GM10248 (cell line): Measurements from ENCODE around the gene CEBPA.

Experiments used
- CTCF ChIA-PET: fragments of 300-600 bp; sonication (Branson Sonifier 250); formaldehyde crosslinking; extraction: SDS; loops from one replicate; lab custom pipeline; 2021; ENCODE audit warnings: antibody characterized with exemption; lab: Yijun Ruan, JAX
- POLR2A ChIA-PET: fragments of 350-650 bp; sonication (Branson Sonifier 250); formaldehyde crosslinking; extraction: SDS; loops from one replicate; lab custom pipeline; 2020; ENCODE audit warnings: antibody characterized with exemption; lab: Yijun Ruan, JAX
- DNase-seq: peaks from one replicate; pipeline ENCODE4 v3.0.0; 2012; ENCODE audit errors: extremely low spot score
- TF ChIP-seq, protein P1 (sequence below): IDR thresholded peaks from 2 replicates; pipeline ENCODE4 v1.5.1; 2012; ENCODE audit warnings: mild to moderate bottlenecking, low read depth; ENCODE audit errors: extremely low read depth, missing control alignments, control extremely low read depth

Gene CEBPA

GRCh38 chr19:33302974-33303790 lies 848 bp upstream of the CEBPA start:
- DNase-seq: no peak
- ChIA-PET POLR2A (no interaction called here), CTCF (interaction anchor here (0.7 to 1.5 kb wide), 3 partner anchors 19 to 103 kb away, joined by 3 to 4 read pairs (median 4); no protein-coding TSS in a partner anchor)
- TF ChIP-seq, protein P1, sequence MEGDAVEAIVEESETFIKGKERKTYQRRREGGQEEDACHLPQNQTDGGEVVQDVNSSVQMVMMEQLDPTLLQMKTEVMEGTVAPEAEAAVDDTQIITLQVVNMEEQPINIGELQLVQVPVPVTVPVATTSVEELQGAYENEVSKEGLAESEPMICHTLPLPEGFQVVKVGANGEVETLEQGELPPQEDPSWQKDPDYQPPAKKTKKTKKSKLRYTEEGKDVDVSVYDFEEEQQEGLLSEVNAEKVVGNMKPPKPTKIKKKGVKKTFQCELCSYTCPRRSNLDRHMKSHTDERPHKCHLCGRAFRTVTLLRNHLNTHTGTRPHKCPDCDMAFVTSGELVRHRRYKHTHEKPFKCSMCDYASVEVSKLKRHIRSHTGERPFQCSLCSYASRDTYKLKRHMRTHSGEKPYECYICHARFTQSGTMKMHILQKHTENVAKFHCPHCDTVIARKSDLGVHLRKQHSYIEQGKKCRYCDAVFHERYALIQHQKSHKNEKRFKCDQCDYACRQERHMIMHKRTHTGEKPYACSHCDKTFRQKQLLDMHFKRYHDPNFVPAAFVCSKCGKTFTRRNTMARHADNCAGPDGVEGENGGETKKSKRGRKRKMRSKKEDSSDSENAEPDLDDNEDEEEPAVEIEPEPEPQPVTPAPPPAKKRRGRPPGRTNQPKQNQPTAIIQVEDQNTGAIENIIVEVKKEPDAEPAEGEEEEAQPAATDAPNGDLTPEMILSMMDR: no peak

DNA sequence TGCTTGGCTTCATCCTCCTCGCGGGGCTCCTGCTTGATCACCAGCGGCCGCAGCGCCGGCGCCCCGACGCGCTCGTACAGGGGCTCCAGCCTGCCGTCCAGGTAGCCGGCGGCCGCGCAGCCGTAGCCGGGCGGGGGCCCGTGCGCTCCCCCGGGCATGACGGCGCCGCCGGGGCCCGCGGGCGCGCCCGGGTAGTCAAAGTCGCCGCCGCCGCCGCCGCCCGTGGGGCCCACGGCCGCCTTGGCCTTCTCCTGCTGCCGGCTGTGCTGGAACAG lies 497 bp downstream of the CEBPA start:
- ChIA-PET CTCF (interaction anchor here (0.6 to 1.8 kb wide), 4 partner anchors 10 to 105 kb away, joined by 3 to 4 read pairs (median 4); no protein-coding TSS in a partner anchor), POLR2A (no interaction called here)
- TF ChIP-seq, protein P1: no peak
- DNase-seq: no peak

DNA sequence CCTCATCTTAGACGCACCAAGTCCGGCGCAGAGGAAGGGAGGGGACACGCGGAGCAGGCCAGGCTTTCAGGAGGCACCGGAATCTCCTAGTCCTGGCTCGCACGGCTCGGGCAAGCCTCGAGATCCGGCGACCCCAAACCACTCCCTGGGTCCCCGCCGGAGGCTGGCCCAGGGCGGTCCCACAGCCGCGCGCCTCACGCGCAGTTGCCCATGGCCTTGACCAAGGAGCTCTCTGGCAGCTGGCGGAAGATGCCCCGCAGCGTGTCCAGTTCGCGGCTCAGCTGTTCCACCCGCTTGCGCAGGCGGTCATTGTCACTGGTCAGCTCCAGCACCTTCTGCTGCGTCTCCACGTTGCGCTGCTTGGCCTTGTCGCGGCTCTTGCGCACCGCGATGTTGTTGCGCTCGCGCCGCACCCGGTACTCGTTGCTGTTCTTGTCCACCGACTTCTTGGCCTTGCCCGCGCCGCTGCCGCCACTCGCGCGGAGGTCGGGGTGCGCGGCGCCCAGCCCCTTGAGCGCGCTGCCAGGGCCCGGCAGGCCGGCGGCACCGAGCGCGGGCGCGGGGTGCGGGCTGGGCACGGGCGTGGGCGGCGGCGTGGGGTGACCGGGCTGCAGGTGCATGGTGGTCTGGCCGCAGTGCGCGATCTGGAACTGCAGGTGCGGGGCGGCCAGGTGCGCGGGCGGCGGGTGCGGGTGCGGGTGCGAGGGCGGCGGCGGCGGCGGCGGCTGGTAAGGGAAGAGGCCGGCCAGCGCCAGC lies 1.0 kb downstream of the CEBPA start:
- CTCF ChIA-PET: interaction anchor here (1.3 to 1.8 kb wide), 2 partner anchors 9 to 21 kb away, joined by 3 to 4 read pairs; no protein-coding TSS in a partner anchor
- no peak for DNase-seq
- TF ChIP-seq, protein P1: no peak
- POLR2A ChIA-PET: no interaction called here

- POLR2A ChIA-PET: no interaction called here
Measured at GRCh38 chr19:33300894-33301143, 1.5 kb downstream of the CEBPA start.

DNA sequence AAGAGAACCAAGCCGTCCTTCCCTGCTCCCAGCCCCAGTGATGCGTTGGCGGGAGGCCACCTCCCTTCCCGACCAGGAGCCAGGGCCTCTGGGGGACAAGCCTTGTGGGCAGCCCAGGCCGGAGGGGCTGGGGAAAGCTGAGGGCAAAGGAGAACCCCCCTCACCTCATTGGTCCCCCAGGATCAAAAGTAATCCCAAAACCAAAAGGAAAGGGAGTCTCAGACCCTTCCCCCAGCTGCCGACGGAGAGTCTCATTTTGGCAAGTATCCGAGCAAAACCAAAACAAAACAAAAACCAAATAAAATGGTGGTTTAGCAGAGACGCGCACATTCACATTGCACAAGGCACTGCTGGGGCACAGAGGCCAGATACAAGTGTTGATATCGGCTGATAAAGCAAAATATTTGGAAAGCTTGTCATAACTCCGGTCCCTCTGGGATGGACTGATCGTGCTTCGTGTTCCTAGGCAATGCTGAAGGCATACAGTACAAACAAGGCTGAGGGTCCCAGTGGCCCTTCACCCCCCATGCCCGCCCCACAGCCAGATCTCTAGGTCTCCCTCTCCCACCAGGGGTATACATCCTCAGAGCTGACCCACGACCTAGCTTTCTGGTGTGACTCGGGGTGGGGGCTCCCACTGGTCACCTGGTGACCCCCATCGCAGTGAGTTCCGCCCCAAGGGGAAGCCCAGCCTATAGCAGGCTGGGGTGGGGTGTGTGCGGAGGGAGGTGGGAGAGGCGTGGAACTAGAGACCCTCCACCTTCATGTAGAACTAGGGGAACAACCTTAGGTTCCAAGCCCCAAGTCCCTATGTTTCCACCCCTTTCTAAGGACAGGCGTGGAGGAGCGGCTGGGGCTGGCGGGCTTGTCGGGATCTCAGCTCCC lies 2.1 kb downstream of the CEBPA start:
- POLR2A ChIA-PET: no interaction called here
- DNase-seq: no peak
- CTCF ChIA-PET: interaction anchor here (1.3 to 1.8 kb wide), 2 partner anchors 8 to 20 kb away, joined by 3 to 4 read pairs; no protein-coding TSS in a partner anchor
- TF ChIP-seq, protein P1: no peak

More at GRCh38 chr19:33300894-33301143, 1.5 kb downstream of the CEBPA start:
- no peak for DNase-seq
- CTCF ChIA-PET: interaction anchor here (1.3 to 1.8 kb wide), 2 partner anchors 9 to 21 kb away, joined by 3 to 4 read pairs; no protein-coding TSS in a partner anchor
- TF ChIP-seq, protein P1: no peak
